GM21515 (cell line): ENCODE measurements around the gene HOMER3.
"Not testable (repeated sequence)": the region's sequence is repeated elsewhere in the genome, so short reads cannot be mapped to it uniquely, and the experiment has no call there.

Experiments
- ATAC-seq: cut with Tn5 transposase; IDR thresholded peaks from one replicate; pipeline ENCODE4 v1.9.1; 2021; ENCODE audit not compliant: unreplicated experiment

The HOMER3 gene

DNA sequence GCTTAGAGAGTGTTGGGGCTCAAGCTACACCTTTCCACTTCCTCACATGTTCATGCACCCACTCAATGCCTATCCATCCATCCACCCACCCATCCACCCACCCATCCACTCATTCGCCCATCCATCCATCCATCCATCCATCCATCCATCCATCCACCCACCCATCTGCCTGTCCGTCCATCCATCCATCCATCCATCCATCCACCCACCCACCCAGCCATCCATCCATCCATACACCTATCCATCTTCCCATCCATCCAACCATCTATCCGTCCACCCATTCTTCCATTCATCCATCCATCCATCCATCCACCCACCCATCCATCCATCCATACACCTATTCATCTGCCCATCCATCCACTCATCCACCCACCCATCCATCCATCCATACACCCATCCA lies 13.1 kb upstream of the HOMER3 start:
- no peak for ATAC-seq

GRCh38 chr19:18952364-18953003 lies 11.5 kb upstream of the HOMER3 start:
- not testable (repeated sequence) for ATAC-seq

DNA sequence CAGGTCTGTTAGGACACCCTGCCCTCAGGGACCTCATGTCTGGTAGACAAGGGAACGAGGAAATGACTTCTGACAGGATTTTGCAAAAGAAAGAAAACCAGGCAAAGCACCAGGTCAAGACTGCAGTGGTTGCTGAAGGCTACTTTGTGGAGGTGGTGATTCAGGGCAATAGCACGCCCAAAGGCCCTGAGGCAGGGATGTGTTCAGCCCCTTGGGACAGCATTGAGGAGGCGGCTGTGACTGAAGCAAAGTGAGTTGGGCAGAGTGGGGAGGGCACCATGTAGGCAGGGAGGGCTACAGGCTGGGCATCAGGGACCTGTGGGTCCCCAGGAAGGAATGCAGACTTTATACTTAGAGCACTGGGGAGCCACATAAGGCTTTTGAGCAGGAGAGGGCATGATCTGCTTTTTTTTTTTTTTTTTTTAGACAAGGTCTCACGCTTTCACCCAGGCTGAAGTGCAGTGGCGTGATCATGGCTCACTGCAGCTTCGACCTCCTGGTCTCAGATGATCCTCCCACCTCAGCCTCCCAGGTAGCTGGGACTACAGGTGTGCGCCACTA lies 10.8 kb upstream of the HOMER3 start:
- ATAC-seq: no peak

- ATAC-seq: no peak
Measured at GRCh38 chr19:18949858-18950257, 8.8 kb upstream of the HOMER3 start.

DNA sequence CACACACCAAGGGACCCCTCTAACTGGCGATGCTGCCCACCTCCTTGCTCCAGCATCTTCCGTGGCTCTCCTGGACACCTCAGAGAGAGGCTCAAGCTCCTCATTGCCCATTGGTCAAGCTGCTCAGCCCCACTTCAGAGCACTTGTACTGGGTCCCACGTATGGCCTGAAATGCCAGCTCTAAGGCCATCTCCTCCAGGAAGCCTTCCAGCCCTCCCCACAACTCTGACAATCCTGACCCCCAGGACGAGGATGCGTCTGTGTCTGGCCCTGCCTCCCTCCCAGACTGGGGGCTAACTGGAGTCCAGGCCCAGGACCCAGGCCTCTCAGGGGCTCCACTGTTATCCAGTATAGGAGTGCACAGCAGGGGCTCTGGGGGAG lies 7.9 kb upstream of the HOMER3 start:
- no peak for ATAC-seq

- ATAC-seq: no peak
Measured at GRCh38 chr19:18948075-18948975, 7.3 kb upstream of the HOMER3 start.

- no peak for ATAC-seq
Measured at GRCh38 chr19:18946918-18947317, 5.9 kb upstream of the HOMER3 start.

- no peak for ATAC-seq
Measured at GRCh38 chr19:18946335-18946734, 5.3 kb upstream of the HOMER3 start.

GRCh38 chr19:18945297-18945696 lies 4.3 kb upstream of the HOMER3 start:
- ATAC-seq: no peak

GRCh38 chr19:18943465-18943864 lies 2.4 kb upstream of the HOMER3 start:
- ATAC-seq: no peak

GRCh38 chr19:18942692-18943091 lies 1.7 kb upstream of the HOMER3 start:
- ATAC-seq: no peak

DNA sequence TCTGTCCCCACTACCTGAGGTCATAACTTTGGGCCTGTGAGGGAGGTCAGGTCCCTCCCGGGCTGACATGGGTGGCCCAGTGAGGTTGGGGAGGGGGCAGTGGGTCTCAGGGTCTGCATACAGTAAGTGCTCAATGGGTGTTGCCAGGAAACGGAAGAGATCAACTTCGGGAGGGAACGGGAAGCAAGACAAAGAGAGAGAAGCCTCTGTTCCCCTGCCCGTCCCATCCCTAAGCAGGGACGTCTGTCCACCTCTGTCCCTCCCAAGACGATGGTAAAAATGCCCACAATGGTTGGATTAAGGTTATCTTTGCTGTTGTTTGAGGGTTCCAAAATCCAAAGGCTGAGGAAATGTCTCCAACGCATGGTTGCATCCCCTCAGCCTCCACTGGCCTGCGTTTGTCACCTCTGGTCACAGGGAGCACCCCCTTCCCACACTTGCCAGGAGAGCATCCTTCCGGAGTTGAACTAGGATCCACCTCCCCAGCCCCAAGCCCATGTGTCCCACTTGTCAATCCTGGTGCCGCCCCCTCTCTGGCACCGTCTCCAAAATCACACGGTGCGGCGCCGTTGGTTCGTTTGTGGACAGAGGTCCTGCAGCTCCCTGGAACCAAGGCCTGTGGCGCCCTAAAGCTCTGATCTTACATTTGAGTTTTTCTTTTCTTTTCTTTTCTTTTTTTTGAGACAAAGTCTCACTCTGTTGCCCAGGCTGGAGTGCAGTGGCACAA lies 774 bp upstream of the HOMER3 start:
- no peak for ATAC-seq

DNA sequence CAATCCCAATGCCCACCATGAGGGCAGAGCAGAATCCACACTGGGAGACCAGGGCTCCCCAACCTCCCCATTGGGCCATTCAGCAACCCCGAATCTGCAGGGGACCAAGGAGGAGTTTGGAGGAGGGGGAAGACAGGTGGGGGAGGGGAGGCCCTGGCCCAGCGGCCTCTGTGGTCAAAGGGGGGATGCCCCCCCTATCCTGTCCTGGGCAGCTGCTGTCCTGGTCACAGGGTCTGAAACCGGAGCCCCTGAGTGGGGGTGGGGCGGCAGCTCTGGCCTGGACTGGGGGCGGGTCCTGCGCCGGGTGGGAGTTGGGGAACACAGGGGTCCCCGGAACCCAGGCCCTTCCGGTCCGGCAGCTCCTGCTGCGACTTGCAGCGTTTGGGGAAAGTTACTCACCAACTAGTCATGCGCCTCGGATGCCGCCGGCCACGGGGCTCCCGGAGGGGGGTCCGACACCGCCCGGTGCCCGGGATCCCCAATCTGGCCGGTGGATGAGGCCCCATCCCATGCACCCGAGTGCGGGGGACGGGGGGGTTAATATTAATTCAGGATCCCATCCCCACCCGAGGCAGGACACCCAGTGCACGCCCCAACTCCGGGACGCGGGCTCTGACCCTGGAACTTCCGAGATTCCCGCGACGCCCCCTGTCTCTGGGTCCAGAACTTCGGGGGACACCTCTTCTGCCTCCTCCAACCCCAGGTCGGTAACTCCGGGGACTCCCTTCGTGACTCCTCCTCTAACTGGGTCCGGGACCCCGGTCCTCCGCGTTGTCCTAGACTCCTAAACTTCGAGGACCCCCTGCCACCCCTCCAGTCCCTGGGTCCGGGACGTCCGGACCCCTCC lies 872 bp downstream of the HOMER3 start:
- no peak for ATAC-seq

DNA sequence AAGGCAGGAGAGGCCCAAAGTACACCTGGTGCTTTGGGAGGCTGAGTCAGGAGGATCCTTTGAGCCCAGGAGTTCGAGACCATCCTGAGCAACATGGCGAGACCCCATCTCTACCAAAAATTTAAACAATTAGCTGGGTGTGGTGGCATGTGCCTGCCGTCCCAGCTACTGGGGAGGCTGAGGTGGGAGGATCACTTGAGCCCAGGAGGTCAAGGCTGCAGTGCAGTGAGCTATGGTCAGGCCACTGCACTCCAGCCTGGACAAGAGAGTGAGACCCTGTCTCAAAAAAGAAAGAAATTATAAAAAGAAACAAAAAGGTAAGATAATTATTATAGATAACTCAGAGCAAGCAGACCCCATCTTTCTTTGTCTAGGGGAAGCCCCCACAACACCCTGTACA lies 1.9 kb downstream of the HOMER3 start:
- no peak for ATAC-seq

DNA sequence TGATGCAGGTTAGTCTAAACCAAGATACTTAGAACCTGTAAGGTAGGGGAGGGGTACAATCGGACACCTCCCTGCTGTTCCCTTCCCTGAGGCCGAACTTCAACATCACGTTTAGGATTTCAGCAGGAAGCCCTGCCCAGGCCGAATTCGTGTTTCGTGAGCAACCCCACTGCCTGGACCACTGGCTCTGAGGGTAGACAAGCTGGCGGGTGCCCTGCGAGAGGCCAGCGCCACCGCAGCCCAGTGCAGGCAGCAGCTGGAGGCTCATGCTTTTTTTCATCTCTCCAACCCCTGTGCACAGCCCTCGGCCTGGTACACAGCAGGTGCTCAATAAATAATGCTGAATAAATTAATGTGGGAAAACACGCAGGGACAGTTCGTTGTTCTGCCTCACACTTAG lies 7.7 kb downstream of the HOMER3 start:
- no peak for ATAC-seq

GRCh38 chr19:18932216-18932841 lies 8.7 kb downstream of the HOMER3 start:
- ATAC-seq: no peak

DNA sequence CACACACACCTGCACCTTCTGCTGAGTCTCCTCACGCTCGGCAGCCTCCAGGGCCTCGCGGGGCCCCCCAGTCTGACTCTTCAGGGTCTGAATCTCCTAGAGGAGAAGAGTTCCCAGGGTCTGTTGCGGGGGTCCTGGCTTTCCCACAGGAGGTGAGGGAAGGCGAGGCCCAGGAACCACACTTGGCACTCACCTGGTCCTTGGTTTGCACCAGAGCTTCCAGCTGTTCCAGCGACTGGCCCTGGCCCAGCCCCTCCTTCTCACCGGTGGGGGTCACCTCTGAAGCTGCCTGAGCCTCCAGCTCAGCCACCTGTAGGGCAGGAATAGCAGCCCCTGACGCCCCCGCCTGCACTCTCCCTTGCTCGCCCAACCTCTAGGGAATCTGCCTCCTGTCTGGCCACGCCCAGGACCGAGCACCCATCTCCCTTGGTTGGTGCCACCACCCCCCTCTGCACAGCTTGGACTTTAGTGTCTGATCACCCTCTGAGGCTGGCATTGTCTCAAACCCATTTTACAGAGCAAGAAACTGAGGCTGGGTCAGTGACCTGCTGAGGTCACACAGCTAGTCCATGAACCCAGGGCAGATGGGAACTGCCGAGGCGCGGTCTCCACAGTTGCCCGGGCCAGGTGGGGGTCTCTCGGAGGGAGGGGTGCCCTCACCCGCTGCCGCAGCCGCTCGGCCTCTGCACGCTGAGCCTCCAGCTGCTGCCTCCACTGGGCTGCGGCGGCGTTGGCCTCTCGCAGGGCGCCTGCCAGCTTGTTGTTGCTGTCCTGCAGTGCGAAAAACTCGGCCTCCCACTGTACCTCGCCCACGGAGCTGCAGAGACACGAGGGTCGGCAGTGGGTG lies 9.5 kb downstream of the HOMER3 start:
- no peak for ATAC-seq

- no peak for ATAC-seq
Measured at GRCh38 chr19:18929311-18929710, 11.7 kb downstream of the HOMER3 start.
